Lower lobe of right lung (tissue), 2 donors: ENCODE results near the gene TMEM238L. TPM values are rescaled to one million over a fixed set of nuclear protein-coding genes. Genes with fewer than 3 reads are reported as not detected.

Experiments used
- ATAC-seq, 2 donors: fragments of 200-7000 bp; cut with Tn5 transposase; one replicate each; pipeline ENCODE4 v1.9.1; 2020 to 2022; ENCODE audit warnings: mild to moderate bottlenecking in 2 of 2, moderate library complexity in 2 of 2
- DNase-seq: peaks from one replicate; pipeline ENCODE4 v3.0.0-alpha.2; 2020
- H3K27ac ChIP-seq: fragments of 200-600 bp; one replicate; pipeline ENCODE4 v1.8.0; 2022
- H3K27me3 ChIP-seq: fragments of 200-600 bp; one replicate; pipeline ENCODE4 v1.8.0; 2022; ENCODE audit warnings: low read depth
- H3K36me3 ChIP-seq: fragments of 200-600 bp; one replicate; pipeline ENCODE4 v1.8.0; 2022; ENCODE audit warnings: mild to moderate bottlenecking
- H3K4me1 ChIP-seq: fragments of 200-600 bp; one replicate; pipeline ENCODE4 v1.8.0; 2022
- H3K4me3 ChIP-seq: fragments of 200-600 bp; one replicate; pipeline ENCODE4 v1.8.0; 2022; ENCODE audit warnings: mild to moderate bottlenecking
- H3K9me3 ChIP-seq: fragments of 200-600 bp; one replicate; pipeline ENCODE4 v1.8.0; 2022
- intact Hi-C: fragments of 100-400 bp; cut with DNase I; formaldehyde crosslinking; loops from one replicate; pipeline ENCODE4 v1.11.0; 2022
- total RNA-seq: library from RNA; stranded (reverse); fragmentation: NEBNext Ultra II Directional; extraction: Animal tissue kit (Norgen Biotek cat#: 25700); gene quantifications from one replicate; pipeline ENCODE4 v1.2.1, GENCODE V29; 2021
- TF ChIP-seq, protein P1 (sequence below): fragments of 200-600 bp; IDR thresholded peaks from one replicate; pipeline ENCODE4 v1.8.0; 2022; ENCODE audit warnings: antibody characterized with exemption, mild to moderate bottlenecking
- donor health status: DM: no; HTN: yes; CAD: no; lungs with severe emphysema.

The TMEM238L gene
- total RNA-seq, 1 donor from 2014 or later: not detected

DNA sequence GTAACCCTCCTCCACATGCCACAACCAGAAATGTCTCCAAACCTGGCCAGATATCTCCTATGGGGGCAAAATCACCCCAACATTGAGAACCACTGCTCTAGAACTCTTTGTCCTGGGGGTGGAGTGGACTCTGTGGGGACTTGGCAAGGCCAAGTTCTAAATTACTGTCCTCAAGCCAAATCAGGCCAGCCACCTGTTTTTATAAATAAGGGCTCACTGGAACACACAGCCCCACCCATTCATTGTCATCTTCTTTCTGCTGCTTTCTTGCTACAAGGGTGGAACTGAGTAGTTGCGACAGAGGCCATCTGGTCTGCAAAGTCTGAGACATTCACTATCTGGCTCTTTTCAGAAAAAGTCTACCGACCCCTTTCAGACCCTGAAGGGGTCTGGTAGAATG is 47.3 kb downstream of the TMEM238L start:
- intact Hi-C loops: no loop called here
- Histone ChIP-seq H3K4me3 (no peak overlapping the region), H3K27ac (no peak overlapping the region), H3K36me3 (no peaks in the 10 kb centered on the region), H3K4me1 (no peaks in the 10 kb centered on the region), H3K9me3 (no peaks in the 10 kb centered on the region), H3K27me3 (no peaks in the 10 kb centered on the region)
- no peak for ATAC-seq
- no peak for DNase-seq
- TF ChIP-seq, protein P1, sequence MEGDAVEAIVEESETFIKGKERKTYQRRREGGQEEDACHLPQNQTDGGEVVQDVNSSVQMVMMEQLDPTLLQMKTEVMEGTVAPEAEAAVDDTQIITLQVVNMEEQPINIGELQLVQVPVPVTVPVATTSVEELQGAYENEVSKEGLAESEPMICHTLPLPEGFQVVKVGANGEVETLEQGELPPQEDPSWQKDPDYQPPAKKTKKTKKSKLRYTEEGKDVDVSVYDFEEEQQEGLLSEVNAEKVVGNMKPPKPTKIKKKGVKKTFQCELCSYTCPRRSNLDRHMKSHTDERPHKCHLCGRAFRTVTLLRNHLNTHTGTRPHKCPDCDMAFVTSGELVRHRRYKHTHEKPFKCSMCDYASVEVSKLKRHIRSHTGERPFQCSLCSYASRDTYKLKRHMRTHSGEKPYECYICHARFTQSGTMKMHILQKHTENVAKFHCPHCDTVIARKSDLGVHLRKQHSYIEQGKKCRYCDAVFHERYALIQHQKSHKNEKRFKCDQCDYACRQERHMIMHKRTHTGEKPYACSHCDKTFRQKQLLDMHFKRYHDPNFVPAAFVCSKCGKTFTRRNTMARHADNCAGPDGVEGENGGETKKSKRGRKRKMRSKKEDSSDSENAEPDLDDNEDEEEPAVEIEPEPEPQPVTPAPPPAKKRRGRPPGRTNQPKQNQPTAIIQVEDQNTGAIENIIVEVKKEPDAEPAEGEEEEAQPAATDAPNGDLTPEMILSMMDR: no peak

DNA sequence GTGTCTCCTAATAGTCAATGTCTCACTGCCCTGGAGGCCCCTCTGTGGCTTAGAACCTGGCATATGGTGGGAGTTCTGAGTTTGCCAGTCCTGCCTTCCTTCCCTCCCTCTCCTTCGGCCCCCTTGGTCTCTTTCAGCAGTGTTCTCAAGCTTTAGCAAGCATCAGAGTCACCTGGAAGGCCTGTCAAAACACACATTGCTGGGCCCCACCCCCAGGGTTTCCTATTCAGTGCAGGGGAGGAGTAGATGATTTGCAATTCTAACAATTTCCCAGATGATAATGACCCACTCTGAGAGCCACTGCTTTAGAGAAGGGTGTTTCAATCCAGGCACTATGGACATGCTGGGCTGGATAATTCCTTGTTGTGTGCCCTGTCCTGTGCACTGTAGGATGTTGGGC is 47.7 kb downstream of the TMEM238L start:
- TF ChIP-seq, protein P1: no peak
- Histone ChIP-seq H3K9me3 (no peaks in the 10 kb centered on the region), H3K27ac (no peak overlapping the region), H3K36me3 (no peaks in the 10 kb centered on the region), H3K4me1 (no peaks in the 10 kb centered on the region), H3K27me3 (no peaks in the 10 kb centered on the region), H3K4me3 (no peak overlapping the region)
- DNase-seq (no peak), ATAC-seq (no peak)
- intact Hi-C loops: no loop called here

DNA sequence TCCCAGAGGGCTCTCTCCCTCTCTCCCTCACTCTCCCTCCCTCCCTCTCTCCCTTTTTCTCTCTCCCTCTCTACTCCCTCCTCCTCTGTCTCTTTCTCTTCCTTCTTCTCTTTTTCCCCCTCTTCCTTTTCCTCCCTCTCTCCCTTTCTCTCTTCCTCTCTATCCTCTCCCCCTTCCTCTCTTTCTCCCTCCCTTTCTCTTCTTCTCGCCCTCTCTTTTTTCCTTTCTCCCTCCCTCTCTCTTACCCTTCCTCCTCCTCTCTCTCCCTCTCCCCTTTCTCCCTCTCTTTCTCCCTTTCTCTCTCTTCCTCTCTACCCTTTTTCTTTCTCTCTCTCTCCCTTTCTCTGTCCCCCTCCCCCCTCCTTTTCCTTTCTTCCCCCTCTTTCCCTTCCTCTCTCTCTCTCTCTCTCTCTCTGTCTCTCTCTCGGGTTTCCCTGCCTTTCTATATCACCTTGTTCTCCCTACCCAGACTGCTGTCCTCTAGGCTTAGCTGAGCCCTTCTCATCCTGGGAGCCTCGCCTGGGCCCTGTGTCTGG is 48.2 kb downstream of the TMEM238L start:
- H3K4me3 ChIP-seq: no peak overlapping the region
- H3K27ac ChIP-seq: no peak overlapping the region
- DNase-seq (no peak), ATAC-seq (no peak)
- intact Hi-C loops: no loop called here
- H3K4me1 ChIP-seq: no peaks in the 10 kb centered on the region
- H3K27me3 ChIP-seq: no peaks in the 10 kb centered on the region
- no peaks in the 10 kb centered on the region for H3K36me3 ChIP-seq
- no peaks in the 10 kb centered on the region for H3K9me3 ChIP-seq
- TF ChIP-seq, protein P1: no peak

DNA sequence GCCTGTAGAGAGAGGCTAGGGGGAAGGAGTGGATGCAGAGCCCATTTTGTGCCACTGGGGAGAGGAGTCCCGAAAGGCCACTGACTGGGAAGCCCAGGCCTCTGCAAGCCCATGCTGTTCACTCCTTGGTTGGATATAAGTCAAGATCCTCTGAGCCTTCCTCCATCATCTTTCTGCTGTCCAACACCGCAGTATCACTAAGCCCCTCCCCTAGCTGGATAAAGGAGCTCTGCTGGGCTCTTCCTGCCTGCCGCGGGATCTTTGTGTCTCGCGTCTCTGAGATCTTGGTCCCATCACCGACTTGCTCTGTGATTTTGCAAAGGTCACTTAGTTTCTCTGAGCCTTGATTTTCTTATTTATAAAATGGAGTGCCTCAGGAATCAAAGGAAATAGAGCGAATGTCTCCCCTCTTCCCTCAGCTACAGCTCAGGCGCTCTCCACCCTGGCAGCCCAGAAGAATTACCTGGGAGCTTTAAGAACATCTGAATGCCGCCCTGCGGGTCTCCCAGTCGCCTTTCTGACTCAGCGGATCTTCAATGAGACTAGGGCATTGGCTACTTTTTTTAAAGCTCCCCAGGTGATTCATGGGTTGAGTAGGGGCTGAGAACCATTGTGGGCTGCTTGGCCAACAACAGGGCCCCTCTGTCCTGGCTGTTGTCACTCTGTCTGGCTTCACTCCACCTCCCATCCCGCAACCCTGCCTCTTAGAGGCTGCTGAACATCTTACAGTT is 48.9 kb downstream of the TMEM238L start:
- ATAC-seq: no peak

DNA sequence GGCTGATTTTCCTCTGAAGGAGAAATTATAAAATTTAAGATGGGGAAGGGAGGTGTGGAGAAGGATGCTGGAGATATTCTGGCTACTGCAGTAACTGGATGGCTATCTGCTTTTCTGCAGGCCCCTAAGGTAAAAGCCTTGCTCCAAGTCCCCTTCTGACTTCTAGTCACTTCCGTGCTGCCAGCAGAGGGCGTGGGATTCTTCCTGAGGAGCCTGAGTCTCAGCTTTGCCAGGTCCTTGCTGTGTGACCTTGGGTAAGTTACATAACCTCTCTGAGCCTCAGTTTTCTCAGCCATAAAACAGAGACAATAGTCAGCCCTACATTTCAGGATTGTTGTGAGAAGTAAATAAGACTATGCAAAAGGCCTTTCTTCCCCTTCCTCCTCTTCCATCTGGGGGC is 49.8 kb downstream of the TMEM238L start:
- H3K4me3 ChIP-seq: no peak overlapping the region
- no peak for DNase-seq
- intact Hi-C loops: no loop called here
- H3K27ac ChIP-seq: no peak overlapping the region
- ATAC-seq: no peak
- no peaks in the 10 kb centered on the region for H3K36me3 ChIP-seq
- no peaks in the 10 kb centered on the region for H3K9me3 ChIP-seq
- no peaks in the 10 kb centered on the region for H3K27me3 ChIP-seq
- TF ChIP-seq, protein P1: no peak
- no peaks in the 10 kb centered on the region for H3K4me1 ChIP-seq

More for the DNA sequence above, 48.9 kb downstream of the TMEM238L start:
- TF ChIP-seq, protein P1: no peak
- intact Hi-C loops: no loop called here
- no peaks in the 10 kb centered on the region for H3K36me3 ChIP-seq
- no peaks in the 10 kb centered on the region for H3K4me1 ChIP-seq
- no peaks in the 10 kb centered on the region for H3K27me3 ChIP-seq
- DNase-seq: no peak
- no peaks in the 10 kb centered on the region for H3K9me3 ChIP-seq
- no peak overlapping the region for H3K27ac ChIP-seq
- no peak overlapping the region for H3K4me3 ChIP-seq
